NCI-H2227 (cell line): Measurements from ENCODE around the gene HRH3.

ENCODE experiments used
- DNase-seq: peaks from one replicate; lab custom pipeline; 2025; ENCODE audit not compliant: unreplicated experiment; lab: John Stamatoyannopoulos, UW

Gene HRH3

DNA sequence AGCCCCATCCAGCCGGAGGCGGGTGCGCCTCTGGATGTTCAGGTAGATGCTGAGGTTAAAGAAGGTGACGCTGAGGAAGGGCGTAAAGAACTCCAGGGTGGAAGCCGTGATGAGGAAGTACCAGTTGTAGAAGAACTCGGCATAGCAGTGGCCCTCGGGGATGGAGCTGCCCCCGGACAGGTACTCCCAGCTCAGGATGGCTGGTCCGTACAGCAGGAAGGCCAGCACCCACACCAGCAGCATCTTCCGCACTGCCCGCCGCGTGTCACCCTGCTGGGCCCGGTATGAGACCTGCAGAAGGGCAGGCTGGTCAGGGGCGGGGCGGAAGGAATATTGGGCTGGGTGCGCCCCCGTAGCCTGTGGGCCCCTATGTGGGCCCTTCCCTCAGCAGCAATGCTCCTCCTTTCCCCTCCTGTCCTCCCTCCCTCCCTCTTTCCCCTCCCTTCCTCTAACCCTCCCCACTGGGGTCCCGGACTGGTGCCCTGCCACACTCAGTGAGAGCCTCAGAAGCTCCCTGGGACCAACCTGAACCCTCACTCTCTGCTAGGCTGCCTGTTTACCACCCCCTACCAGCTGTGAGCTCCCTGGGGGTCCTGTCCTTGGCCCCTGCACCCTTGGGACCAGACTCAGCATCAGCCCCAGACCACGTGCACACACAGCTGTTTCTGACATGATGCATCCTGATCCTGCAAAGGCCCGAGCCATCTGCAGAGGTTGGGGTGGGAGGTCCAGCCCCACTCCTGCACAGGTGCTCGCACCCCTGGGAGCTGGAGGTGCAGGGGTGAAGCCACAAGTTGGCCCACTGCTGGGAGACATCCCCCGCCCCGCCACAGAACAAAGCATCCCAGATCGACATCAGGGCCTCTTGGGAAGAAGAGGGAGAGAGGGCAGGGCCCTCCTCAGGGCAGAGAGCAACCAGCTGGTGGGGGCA lies 3.2 kb downstream of the HRH3 start:
- no peak for DNase-seq

DNA sequence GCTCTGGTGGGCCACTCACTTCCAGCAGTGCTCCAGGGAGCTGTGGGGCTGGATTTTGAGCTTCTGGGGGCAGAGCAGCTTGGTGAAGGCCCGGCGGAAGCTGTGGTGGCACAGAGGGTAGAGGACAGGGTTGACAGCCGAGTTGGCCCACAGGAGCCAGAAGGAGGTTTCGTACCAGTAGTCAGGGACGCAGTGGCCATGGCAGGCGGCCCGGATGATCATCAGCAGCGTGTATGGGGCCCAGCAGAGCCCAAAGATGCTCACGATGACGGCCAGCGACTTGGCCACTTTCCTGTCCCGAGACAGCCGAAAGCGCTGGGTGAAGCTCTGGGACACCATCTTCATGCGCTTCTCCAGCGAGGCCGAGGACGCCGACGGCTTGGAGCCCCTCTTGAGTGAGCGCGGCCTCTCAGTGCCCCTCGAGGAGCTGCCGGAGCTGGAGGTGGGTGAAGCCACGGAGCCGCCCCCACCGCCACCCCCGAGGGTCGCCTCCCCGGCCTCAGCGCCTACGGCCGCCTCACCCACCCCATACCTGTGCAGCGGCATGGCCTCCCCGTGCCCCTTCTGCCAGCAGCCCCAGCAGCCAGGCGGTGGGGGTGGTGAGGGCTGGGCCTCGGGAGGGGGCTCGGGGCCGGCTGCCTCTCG lies 4.0 kb downstream of the HRH3 start:
- DNase-seq, result no peak

DNA sequence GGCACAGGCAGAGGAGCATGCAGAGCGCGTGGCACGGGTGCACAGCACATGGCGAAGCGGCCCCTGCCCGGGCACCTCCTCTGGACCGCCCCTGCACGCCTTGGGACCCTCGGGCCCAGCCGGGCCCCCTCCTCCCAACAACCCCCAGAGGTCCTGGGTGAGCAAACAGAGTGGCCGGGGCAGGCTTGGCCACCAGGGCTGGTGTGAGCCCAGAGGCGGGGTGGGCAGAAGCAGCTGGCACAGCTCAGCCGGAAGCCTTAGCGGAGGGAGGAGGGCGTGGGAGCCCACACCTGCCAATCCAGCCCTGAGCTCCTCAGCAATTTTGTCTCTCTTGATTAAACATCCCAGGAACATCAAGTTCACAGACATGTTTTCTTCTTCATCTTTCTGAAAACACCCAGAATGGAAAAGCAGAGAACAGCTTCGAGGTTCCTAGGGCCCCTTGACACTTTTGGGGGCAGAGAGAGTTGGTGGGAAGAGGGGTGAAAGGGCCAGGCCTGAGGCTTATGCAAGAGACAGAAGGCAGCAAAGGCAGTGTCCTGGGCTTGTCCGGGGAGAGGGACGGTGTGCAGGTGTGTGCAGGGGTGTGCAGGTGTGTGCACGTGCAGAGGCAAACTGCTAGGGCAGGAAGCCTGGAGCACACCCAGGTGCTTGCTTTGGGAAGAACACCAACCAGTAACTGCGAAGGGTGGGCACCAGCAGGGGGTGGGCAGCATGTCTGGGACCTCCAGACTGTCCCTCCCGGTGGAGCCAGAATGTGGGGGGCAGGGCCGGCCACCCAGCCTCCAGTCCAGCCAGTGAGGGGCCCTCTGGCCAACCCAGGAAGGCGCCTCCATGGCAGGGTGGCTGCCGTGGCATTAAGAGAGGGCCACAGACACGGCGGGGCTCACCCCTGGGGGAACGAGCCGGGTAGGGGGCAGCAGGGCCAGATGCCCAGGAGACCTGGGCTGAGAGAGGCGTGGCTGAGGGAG lies 4.8 kb downstream of the HRH3 start:
- DNase-seq, result no peak

DNA sequence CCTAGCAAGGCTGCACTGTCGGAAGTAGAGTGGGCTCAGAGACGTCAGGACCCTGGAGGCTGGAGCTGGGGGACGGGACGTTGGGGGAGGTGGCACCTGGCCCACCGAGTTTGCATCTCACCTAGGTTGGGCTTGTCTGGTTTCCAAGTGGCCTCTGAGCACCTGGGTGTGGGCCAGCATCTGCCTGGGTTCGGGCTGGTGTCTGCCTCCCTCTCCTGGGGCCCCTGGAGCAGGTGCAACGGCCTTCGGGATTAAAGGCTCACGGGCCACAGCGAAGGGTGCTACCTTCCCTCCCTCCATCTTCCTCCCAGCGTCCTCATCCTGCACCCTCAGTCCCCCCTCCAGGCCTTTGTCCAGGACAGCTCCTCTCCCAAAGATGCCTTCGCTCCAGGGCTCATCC lies 6.0 kb downstream of the HRH3 start:
- DNase-seq, result no peak

DNA sequence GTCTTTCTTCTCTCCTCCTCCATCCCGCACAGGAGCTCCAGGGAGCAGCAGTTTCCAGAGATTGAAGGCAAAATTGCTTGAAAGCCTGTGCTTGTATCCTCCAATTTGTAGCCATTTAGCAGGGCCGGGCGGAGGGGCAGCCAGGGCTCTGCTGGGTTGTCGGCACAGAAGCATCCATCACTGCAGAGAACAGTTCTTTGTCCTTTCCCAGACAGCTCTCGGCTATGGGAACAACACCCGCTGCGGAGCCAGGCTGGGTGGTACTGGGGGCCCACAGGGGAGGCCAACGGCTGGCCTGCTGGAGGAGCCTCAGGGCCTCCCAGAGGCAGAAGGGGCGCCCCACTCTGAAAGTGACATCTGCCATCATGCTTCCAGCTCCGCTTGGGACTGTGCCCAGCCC lies 7.8 kb downstream of the HRH3 start:
- peak; percentile 77 for DNase-seq

DNA sequence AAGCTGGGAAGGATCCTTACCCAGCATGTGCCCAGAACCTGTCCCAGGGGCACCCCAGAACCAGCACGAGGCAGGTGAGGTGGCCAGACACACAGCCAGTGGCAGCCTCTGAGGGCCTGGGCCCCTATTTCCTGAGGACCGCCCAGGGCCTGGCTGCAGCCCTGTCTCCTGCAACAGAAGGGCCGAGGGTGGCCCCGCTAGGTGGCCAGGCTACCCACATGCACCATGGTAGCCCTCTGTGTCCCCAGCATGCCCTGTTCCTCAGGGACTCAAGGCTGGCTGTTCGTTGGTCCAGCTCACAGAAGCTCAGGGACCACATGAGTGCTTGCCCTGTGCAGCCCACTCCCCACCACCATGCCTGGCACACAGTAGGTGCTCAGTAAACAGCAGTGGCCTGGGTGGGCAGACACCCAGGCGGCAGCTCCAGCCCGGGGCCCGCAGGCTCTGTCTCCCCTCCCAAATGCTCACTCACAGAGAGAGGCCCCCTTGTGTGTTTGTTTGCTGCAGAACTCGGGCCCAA lies 8.2 kb downstream of the HRH3 start:
- DNase-seq, result no peak

DNA sequence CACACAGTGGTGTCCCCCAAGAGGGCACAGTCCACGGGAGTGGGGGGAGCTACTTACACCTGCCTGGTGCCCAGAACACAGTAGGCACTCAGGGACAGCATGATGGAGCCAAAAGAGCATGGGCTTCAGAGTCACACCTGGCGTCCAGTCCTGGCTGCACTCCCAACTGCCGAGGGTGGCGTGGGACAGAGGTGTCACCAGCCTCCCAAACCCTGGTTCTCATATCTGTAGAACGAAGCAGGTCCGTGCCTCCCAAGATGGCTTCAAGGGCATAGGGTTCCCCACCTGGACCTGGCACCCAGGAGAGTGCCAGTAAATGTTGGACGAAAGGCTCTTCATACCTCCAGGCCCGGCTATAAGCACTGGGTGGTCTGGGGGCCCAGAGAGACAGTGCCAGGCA lies 8.9 kb downstream of the HRH3 start:
- DNase-seq, result no peak

DNA sequence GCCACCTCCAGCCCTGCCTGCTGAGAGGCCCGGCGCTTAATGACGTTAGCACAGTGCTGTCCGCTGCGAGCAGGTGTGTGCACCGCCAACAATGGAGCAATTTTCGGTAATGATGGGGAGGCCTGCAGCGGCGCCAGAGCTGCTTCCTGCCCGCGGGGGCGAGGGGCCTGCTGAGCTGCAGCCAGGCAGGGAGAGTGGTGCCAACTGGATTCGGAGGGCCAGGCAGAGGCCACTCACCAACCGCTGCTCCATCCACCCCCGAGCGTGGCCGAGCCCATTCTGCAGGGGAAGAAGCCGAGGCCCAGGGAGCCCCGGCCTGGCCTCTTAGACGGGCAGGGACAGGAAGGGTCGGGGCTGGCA lies 9.6 kb downstream of the HRH3 start:
- peak; percentile 91 for DNase-seq

DNA sequence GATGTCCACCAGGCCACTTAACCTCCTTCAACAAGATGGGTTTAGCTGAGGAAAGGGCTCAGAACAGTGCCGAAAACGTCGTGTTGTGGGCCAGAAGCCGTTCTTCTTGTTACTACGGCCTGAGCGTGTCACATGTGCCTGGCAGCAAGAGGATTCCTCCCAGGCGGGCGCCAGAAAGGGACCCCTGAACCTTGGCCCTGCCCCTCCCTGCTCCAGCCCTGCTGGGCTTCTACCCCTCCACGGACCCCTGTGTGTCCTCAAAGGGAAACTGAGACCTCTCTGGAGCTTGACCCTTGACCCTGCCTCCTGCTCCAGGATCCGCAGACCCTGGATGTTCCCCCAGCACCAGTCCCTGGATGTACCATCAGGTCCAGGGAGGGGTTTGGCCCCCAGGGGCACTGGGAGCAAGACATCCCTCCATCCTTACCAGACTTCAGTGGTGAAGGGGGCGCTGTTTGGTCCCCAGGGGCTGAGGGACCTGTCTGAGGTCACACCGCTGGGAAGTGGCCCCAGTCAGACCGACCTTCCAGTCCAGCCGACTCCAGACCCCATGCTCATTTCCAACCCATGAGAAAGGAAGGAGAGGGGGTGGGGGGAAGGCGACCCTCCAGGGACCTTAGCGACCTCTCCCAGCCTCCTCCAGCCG lies 10.1 kb downstream of the HRH3 start:
- no peak for DNase-seq

DNA sequence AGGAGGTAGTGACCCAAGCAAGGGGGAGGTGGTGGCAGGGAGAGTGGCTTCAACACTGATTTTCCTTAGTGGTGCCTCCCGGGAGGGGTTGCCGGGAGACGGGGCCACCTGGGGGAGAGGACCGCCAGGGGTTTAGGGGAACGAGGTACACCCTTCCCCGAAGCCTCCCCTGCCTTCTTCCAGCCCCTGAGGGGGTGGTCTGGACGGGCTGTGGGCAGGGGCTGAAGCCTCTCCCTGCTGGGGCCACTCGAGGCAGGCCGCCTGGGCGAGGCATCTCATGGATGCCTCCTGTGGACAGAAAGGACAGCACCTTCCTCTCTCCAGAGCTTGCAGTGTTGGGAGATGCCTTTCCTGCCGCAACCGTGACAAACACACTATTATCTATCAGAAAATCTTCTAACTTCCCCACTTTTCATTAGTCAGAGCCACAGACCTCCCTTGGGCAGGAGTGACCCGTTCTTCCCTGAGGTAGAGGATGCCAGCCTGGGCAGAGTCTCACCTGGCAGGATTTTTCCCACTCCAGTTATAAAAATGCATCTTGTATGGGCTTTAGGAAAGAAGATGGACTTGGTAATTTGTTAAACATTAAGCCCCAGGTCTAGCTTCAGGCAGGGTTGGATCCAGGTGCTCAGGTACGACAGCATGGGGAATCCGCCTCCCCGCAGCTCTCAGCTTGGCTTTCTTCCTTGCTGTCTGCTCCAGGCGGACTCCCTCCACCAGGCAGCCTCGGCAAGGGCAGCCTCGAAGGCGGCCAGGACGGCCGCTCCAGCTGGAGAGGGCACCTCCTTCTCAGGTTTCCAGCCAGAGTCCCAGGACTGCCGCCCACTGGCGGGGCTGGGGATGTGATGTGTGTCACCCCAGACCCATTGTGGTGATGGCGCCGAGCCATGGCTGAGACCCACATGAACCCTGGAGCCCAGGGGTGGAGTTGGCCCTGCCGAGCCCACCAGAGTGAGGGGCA lies 11.0 kb downstream of the HRH3 start:
- no peak for DNase-seq

DNA sequence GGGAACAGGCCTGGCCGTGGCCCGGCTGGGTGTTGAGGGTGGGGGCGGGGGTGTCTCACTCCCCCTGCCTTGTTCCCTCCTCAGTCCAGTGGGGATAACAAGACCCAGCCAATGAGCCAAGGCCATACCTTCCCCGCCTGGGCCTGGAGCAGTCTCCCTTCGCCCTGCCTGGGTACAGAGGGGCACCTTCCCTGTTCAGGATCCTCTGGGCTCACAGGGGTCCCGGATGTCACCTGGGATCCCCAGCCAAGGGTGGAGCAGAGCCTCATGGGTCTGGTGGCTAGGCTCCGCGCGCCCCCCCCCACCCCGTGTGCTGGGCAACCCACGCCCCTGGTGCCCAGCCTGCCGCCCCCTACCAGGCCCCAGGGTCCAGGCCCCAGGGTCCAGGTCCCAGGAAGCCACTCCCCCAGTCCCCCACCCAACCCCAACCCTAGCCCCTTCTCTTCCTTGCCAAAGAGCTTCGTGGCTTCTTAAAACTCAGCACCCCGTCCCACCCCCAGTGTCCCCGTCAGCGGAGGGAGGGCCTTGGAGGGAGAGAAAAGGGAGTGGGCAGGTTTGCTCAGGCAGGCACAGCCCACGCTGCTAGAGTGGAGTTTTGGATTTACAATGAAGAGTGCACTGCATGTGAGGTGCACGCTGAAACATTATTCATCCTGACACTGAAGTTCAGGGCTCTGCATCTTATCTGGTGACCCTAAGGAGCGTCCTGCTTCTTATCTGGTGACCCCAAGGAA lies 11.8 kb downstream of the HRH3 start:
- no peak for DNase-seq

DNA sequence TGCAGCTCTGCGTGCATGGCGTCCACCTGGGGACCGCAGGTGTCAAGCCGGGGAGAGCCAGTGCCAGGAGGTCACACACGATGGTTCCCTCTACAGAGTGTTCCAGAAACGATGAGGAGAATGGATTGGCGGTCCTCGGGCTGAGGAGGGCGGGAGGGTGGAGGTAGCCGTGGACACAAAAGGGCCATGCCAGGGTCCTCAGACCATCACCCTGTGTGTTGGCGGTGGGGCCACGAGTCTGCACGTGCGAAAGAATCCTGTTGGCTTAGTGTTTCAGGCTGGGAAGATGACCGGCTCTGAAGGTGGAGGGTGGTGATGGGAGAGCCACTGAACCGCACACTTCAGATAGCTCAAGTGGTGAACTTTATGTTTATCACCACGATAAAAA lies 13.7 kb downstream of the HRH3 start:
- no peak for DNase-seq

DNA sequence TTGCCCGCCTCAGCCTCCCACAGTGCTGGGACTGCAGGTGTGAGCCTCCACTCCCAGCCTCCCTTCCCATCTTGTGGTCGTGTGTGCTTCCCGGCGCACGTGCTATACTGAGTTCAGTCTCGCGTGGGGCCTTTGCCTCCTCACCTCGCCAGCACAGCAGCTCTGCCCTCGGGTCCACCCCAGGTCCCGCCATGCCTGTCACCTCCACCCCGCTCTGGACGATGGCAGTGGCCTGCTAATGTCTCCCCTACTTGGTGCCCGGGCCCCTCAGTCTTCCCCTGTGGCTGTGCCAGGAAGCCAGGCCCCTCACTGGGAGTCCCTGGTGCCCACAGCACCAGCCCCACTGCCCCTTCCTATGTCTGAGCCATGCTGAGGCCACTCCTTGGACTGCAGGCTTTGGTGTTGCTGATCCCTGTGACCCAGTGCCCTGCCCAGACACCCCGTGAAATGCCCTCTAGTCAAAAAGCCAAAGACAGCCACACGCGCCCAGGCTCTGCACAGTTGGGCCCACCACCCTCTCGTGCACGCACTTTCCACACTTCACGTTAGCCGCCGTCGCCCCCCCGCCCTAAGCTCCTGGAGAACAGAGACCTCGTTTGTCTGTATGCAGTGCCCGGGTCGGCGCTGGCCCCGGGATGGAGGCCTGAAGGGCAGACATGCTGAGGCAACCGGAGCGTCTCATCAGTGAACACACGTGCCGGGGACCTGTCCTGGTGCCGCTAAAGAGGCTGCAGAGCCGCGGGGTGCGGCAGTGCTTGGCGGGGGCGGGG lies 14.3 kb downstream of the HRH3 start:
- DNase-seq, result no peak

DNA sequence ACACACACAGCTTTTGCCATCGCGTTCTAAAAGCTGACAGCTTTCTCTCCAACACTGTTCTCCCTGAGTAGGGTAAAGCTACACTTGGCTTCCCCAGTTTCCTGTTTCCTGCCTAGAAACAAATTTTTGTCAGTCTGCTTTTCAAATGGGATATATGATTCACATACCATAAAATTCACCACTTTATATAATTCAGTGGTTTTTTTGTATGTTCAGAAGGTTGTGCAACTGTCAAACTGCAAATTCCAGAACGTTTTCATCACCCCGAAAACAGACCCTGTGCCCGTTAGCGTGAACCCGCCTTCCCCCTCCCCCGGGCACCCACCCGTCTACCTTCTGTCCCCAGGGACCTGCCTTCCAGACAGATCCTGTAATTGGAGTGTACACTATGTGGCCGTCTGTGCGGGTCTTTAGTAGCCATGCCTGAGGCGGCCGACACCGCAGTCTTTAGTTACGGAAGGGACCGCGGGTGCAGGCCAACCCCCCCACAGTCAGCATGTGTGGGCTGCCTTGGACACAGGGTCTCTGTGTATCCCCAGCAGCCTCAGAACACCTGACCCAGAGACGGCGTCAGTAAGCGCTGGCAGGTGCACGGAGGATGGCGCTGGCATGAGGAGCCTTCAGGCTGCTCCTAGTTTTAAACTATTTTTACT lies 16.6 kb downstream of the HRH3 start:
- DNase-seq, result no peak

DNA sequence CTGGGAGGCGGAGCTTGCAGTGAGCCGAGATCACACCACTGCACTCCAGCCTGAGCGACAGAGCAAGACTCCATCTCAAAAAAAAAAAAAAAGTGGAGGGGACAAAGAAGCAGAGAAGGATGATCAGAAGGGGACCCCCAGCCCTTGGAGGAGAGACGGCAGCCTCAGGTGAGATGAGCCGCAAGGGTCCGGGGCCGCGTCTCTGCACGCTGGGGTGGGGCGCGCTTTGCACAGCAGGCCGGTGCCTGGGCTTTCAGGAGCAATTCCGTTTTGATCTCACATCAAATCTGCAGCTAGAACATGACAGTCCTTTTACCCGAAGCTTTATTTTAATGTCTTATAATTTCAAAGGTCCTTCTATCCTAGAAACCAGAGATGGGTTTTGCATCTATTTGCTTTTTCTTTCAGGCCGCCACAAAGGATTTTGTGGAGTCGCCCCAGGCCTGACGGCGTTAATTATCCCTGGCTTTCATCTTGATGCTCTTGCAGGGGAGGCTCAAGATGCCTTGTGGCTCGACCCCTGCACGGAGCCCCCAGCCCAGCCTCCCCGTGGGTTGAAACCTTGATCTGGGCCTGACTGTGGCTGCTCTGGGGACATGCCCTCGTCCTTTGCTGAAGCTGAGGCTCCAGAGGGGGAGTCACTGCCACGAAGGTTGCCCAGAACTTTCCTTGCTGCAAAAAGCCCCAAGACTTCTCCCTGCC lies 17.3 kb downstream of the HRH3 start:
- DNase-seq, result peak; percentile 33

DNA sequence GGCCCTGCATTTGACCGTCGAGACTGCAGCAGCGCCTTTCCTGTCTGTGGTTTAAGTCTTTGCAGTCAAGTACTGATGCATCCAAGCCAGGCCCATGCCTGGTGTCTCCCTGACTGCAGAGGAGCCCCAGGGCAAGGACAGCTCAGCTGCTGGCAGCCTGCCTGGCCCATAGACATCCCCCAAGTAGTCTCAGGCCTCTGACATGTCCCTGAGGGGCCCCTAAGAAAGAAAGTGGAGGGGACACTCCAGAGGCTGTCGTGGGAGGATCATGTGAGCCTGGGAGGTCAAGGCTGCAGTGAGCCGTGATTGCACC lies 18.0 kb downstream of the HRH3 start:
- DNase-seq, result no peak
